ENCODE measurements around the gene RUNDC1. TPM values are rescaled to one million over a fixed set of nuclear protein-coding genes. Genes with fewer than 3 reads are reported as not detected.

RUNDC1 gene
- total RNA-seq, 1 experiment from 2014 or later: 14.2 TPM

- no peak for TF ChIP-seq ZNF232 (CRISPR knock-in tag; IDR thresholded peaks at IDR 0.05)
- TF ChIP-seq TEAD1 (CRISPR knock-in tag; IDR thresholded peaks at IDR 0.05): no peak
- TF ChIP-seq CREM (CRISPR knock-in tag; IDR thresholded peaks at IDR 0.05): no peak
- no peak for TF ChIP-seq ZMAT4 (CRISPR knock-in tag; IDR thresholded peaks at IDR 0.05)
- no peak for TF ChIP-seq SOX15 (CRISPR knock-in tag; IDR thresholded peaks at IDR 0.05)
- TF ChIP-seq, protein P1, sequence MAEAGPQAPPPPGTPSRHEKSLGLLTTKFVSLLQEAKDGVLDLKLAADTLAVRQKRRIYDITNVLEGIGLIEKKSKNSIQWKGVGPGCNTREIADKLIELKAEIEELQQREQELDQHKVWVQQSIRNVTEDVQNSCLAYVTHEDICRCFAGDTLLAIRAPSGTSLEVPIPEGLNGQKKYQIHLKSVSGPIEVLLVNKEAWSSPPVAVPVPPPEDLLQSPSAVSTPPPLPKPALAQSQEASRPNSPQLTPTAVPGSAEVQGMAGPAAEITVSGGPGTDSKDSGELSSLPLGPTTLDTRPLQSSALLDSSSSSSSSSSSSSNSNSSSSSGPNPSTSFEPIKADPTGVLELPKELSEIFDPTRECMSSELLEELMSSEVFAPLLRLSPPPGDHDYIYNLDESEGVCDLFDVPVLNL (CRISPR knock-in tag; IDR thresholded peaks at IDR 0.05; ENCODE audit: borderline replicate concordance, low read depth): no peak
- no peak for TF ChIP-seq ZNF416 (CRISPR knock-in tag; IDR thresholded peaks at IDR 0.05)
- TF ChIP-seq ZNF263 (CRISPR knock-in tag; IDR thresholded peaks at IDR 0.05; ENCODE audit: low read depth): 0 out of 2 replicates have a peak, but pooled peaks have one; percentile 27
- TF ChIP-seq ZNF317 (CRISPR knock-in tag; IDR thresholded peaks at IDR 0.05; ENCODE audit: borderline replicate concordance, low read depth): peak; percentile 54; the same call in 1 of the 2 replicates
- no peak for TF ChIP-seq STAT6 (CRISPR knock-in tag; conservative IDR thresholded peaks at IDR 0.05; ENCODE audit: low read depth)
- no peak for TF ChIP-seq ZBTB43 (CRISPR knock-in tag; IDR thresholded peaks at IDR 0.05)
- no peak for TF ChIP-seq EMX1 (CRISPR knock-in tag; IDR thresholded peaks at IDR 0.05)
- TF ChIP-seq NFATC4 (CRISPR knock-in tag; IDR thresholded peaks at IDR 0.05): no peak
- TF ChIP-seq PREB (CRISPR knock-in tag; IDR thresholded peaks at IDR 0.05; ENCODE audit: borderline replicate concordance): no peak
- no peak for TF ChIP-seq USF1 (CRISPR knock-in tag; IDR thresholded peaks at IDR 0.05)
- no peak for TF ChIP-seq ATF3 (CRISPR knock-in tag; conservative IDR thresholded peaks at IDR 0.05)
- peak; percentile 10; the same call in 1 of the 2 replicates for TF ChIP-seq ARID4B (CRISPR knock-in tag; IDR thresholded peaks at IDR 0.05; ENCODE audit: borderline replicate concordance)
- TF ChIP-seq FOXK1 (CRISPR knock-in tag; IDR thresholded peaks at IDR 0.05): no peak
- TF ChIP-seq OVOL2 (CRISPR knock-in tag; IDR thresholded peaks at IDR 0.05; ENCODE audit: borderline replicate concordance): no peak
- no peak for TF ChIP-seq GTF2I (CRISPR knock-in tag; conservative IDR thresholded peaks at IDR 0.05)
- 0 out of 2 replicates have a peak, but pooled peaks have one; percentile 32 for TF ChIP-seq ATF1 (CRISPR knock-in tag; IDR thresholded peaks at IDR 0.05)
- no peak for TF ChIP-seq JAZF1 (CRISPR knock-in tag; IDR thresholded peaks at IDR 0.05)
- no peak for TF ChIP-seq NFE2L1 (CRISPR knock-in tag; IDR thresholded peaks at IDR 0.05)
- peak; percentile 45; the same call in 1 of the 2 replicates for TF ChIP-seq ZNF219 (CRISPR knock-in tag; IDR thresholded peaks at IDR 0.05; ENCODE audit: borderline replicate concordance)
- TF ChIP-seq JUN (CRISPR knock-in tag; IDR thresholded peaks at IDR 0.05): no peak; the same call in 1 of the 2 replicates
- TF ChIP-seq IRF1 (CRISPR knock-in tag; IDR thresholded peaks at IDR 0.05): no peak
These were observed 517 bp downstream of the RUNDC1 start (continued) for GRCh38 chr17:42980766-42981397.
